ENCODE results near the gene CLEC3B.

CLEC3B gene

DNA sequence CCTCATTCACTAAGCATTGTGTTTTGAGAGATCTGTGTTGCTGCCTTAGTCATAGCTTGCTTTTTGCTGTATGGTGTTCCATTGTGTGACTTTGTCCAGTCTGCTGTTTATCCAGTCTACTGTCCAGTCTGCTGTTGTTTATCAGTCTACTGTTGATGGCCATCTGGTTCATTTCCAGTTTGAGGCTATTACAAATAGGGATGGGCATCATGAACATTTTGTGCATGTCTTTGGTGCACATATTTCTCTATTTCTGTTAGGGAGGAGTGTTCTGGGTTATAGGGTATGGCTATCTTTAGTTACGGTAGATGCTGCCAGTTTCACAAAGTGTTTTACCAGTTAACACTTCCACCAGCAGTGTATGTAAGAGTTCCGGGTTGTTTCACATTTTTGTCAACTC lies 22.2 kb upstream of the CLEC3B start:
- DNase-seq: no peak

DNA sequence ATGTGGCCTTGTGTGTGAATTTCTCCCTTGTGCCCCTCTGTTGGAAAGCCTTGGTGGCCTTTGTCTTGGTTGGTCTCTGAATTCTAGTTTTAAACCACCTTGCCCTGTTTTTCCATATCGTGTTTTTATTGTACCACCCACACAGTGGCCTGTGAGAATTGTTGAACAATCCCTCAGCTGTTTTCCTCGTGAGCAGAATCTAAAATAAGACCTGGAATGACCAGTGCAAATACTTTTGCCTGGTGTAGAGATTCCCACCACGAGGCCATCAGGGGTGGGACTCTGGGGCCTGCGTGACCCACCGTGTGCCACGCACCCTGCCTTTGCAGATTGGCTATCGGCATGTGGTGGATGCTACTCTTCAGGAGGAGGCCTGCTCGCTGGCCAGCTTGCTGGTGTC lies 19.0 kb upstream of the CLEC3B start:
- DNase-seq: no peak

DNA sequence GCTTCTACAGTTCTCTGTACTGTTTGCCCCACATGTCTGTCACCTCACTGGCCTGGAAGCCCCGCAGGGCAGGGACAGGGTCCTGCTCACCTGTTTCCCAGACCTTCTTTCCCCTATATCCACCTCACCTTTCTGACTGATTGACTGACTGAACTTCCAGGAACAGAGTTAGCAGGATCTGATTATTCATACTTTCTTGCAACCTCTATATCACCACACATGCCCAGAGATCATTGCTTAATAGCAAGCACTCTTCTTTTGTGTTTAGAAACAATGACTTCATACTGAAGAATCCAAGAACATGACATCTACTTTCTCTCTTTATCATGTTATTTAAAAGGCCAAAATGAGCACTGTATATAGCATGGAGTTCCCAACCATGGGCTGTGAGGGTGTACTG lies 18.0 kb upstream of the CLEC3B start:
- DNase-seq: no peak

DNA sequence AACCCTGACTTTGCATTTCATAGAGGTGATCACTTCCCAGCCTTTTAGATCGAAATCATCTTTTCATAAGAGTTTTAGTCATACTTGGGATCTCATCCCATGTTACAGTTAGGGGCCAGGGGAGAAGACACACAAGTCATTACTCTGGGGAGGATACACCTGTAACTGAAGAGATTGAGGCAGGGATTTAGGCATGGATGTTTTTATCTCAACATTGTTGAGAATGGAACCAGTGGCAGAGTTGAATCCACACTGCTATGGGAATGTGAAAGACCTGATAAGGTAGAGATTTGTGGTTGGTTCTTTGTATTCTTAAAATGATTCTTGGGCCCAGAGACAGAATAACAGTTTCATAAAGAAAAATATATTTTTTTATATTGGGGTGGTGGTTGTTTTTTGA lies 16.2 kb upstream of the CLEC3B start:
- no peak for DNase-seq

DNA sequence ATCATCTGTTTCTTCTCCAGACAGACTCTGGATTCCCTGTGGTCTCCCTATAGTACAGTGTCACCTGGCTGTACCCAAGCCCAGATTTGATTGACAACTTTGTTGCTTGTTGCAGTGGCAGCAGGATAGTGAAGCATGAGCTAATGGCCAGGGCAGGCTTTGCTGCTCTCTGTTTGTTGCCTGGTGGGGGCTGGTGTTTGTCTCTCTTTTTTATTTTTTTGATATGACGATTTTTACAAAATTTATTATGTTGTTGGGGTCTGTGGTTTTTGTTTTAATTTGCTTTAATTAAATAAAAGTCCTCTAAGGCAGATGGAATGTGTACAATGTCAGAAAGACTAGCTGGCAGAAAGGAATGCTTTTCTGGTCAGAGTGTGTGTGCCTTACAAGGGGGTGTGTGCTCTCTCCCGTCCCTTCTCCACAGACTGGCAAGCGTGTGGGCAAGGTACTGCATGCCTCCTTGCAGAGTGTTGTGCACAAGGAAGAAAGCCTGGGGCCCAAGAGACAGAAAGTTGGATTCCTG lies 15.2 kb upstream of the CLEC3B start:
- DNase-seq: no peak

DNA sequence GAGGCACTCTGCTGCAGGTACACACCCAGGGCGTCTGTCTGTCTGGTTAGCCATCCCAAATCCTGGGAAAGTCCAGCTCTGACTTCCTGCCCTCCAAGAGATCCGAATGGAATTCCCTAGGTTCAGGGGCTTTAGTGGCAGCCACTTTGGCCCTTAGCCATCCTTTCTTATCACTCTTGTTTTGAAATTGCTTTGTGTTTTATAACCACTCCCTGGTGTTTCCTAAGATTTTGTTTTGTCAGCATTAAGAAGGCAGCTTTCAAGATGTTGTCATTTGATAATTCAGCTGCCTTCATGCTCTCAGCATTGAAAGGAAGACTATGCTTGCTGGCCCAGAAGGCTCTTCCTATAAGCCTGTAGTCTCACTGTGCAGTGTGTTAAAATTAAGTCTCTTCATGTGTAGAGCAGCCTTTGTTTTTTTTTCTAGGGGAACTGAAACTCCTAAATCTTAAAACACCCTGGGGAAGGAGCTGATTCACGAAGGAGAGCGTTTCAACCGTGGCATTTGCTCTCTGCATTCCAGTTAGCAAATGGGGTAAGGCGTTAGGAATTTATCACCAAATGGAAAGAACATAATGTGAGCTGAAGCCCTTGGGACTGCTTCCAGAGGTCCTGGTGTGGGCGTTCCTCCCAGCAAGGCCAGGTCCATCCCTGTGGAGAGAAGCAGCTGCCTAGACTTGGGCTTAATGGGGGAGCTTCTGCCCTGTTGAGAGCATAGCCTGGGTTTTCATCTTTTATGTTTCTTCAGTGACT lies 14.2 kb upstream of the CLEC3B start:
- no peak for DNase-seq

DNA sequence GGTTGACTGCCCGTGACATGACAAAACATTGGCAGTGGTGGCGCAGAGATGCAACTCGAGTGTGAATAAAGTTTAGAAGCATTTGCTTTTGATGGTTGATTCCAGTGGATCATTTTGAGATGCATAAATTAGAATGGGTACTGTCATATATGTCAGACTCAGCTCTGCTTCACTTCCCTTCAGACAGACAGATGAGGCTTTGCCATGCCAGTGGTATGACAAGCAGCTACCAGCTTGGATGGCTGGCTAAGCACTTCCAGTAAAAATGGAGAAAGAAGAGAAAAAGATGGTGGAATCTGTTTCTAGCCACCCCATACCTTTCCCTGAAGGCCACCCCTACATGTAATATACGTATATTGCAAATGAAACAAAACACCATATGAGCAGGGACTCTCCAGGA lies 13.5 kb upstream of the CLEC3B start:
- DNase-seq: no peak

DNA sequence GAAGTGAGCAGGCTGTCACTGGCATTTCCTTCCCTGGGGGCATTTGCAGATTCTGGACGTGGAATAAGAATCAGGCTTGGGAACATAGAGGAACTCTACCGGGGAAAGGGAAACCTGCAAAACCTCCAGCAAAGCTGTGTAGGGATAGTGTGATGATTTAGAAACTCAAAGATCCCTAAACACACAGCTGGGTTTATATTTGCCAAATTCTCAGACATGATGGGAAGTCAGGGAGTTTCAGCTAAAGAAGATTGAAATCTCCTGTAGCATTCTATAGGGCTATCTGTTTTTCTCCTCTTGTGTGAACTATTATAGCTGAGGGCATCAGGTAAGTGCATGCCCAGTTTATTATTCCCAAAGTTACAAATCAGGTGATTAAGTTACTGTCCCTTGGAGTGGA lies 9.2 kb upstream of the CLEC3B start:
- no peak for DNase-seq

DNA sequence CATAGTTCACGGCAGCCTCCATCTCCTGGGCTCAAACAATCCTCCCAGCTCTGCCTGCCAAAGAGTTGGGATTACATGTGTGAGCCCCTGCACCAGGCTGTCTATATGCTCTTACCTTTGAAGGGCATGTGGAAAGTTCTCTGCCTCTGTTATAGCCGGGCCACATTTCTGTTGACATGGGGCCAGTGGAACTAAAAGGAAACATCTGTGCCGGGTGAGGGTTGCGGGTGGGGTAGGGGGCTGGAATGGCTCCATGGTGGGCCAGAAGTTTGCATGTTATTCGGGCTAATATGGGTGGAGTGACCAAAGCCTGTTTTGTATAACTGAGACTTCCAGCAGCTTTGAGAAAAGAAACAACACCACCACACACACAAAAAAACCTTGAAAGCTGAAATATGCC lies 8.3 kb upstream of the CLEC3B start:
- no peak for DNase-seq

DNA sequence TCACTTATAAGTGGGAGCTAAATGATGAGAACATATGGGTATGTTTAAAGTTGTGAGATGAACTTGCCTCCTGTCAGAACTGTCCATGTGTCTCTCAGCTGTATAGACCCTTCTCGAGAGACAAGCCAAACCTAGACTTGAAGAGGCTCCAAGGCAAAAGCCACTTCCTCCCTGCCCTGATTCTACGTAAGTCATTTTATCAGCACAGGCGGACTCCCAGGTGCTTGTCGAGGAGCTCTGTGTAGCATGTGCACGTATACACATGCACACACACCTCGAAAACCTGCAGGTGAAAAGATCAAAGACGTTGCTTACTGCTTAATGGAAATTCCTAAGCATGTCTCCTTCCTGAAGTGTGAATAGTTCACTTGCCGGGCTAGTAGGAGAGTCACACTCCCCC lies 5.6 kb upstream of the CLEC3B start:
- DNase-seq: no peak

DNA sequence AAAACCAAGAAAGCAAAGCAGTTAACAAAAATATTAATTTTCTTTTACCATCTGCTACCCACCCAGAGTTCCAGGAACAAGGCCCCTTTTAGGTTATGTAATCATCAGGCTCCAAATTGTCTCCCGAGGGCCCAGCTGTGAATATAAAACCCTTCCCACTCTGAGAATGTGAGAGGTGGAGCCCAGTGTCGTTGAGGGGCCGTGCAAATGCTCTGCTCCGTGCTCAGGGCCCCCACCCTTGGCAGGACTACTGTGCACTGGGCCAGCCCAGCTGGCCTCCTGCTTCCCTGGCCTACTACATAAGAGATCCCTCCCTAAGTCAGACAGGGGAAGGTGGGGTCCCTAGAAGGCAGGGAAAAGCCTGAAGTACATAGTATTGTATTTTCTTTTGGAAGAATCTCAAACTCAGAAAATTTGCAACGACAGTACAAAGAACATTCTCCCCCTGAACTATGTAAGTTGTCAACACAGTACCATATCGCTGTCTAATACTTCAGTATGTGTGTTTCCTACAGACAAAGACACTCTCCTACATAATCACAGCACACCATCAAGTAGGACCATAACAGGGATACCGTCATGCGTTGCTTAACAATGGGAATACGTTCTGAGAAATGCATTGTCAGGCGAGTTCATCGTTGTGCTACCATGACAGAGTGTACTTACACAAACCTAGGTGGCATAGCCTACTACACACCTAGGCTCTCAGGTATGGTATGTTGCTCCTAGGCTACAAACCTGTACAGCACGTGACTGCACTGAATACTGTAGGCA lies 4.4 kb upstream of the CLEC3B start:
- no peak for DNase-seq

DNA sequence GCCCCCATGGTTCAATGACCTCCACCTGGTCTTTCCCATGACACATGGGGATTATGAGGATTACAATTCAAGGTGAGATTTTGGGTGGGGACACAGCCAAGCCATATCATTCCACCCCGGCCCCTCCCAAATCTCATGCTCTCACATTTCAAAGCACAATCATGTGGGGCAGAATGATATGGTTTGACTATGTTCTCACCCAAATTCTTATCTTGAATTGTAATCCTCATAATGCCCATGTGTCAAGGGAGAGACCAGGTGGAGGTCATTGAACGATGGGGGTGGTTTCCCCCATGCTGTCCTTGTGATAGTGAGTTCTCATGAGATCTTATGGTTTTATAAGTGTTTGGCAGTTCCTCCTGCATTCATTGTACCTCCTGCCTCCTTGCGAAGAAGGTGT lies 2.4 kb upstream of the CLEC3B start:
- DNase-seq: no peak

DNA sequence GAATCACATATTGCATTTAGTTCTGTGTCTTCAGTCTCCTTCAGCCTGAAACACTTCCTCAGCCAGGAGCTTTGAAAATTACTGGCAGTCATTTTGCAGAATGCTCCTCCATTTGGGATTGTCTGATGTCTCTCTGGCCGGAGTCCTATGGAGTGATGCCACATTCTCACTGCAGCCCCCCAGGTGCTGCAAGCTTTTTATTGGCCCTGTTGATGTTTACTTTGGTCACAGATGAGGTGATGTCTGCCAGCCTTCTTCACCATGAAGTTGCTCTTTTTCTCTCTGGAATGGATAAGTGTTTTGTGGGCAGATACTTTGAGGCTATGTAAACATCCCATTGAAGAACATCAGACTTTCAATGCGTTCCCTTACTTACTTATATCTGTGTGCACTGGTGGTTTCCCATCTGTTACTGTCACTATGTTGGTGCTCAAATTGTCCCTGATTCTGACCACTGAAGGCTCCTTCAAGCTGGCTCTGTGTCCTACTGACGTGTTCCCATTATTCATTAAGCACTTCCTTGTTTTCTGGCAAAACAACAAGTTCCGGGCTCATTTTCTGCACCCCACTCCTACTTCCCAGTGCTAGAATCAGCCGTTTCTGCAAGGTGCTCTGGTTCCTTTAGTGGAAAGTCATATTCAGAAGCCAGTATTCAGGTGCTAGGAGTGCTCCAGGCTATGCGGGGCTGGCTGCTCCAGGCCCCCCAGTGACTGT lies 1.4 kb upstream of the CLEC3B start:
- DNase-seq: no peak

DNA sequence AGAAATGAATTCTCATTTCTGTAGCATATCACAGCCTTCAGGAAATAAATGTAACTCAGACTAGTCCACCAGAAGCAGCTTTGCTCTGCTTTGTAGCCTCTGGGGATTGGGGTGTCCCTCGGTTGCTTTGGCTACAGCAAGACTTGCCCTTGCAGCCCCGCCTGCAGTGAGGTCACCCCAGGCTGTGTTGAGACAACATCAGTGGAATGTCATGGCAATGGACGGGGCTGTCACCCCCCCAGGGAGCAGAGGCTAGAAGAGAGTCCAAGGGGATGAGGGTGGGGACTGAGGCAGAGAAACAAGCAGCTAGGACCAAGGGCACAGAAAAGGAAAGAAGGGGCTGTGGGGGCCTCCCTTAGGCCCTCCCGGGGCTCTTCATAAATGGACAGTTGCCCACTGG lies 854 bp downstream of the CLEC3B start:
- no peak for DNase-seq

DNA sequence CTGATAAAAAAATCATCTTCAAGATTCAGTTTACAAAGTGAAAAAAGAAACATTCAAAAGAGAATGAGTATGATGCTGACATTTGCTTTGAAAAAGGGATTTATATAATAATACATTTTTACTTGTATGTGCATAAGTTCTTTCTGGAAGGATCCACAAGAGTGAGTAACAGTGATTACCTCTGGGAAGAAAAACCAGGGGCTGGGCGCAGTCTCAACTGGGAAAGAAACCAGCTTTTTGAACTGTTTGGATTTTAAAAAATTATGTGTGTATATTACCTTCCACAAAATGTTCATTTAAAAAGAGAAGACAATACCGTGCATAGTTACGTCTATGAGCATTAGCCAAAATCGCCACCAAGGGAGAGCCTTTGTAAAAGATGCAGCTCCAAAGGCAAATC lies 1.3 kb downstream of the CLEC3B start:
- no peak for DNase-seq

DNA sequence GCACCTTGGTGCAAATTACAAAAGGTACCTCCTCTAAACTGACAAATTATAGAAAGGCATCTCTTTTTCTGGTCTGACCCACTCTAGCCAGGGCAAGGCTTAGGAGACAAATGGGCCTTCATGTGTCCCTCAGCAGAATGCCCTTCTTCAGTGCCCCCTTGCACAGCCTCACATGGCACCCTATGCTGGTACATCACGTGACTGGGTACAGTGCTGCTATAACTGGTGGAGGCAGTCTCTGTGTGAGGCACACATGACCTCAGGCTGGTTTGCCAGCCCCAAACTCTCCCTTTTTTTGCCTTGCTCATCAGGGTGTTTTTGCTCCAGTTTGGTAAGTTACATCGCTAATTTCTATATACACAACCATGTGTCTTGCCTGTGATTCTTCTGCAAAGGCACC lies 3.1 kb downstream of the CLEC3B start:
- DNase-seq: no peak

DNA sequence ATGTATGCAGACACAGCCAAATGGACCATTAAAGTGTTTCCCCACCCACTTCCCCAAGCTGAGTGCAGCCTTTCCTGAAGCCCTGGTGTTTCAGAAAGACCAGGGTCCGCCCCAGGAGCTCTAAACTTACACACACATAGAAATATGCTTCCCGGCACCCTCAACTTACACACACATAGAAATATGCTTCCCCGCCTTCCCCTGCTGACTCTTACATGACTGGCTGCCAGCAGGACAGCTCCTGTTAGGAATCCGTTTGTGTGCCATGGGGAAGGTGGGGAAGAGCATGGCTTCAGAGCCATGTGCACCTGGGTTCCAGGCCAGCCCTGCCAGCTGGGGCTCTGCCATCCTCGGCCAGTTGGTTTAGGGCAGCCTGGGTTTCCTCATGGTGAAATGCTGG lies 3.6 kb downstream of the CLEC3B start:
- DNase-seq: no peak

DNA sequence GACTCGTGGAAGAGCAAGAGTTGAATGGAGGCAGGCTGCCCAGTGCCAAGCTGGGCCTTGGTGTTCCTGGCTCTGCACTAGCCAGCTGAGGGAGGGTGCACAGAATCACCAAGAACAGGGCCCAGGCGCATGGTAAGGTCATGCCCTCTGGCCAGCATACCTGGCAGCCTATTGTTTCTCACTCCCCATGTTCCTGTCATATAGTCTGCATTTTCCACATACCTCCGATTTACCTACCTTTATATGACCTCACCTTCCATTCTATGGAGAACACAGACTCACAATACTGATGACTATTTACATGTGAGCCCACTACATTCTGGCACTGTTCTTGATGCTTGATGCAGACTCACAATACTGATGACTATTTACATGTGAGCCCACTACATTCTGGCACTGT lies 5.4 kb downstream of the CLEC3B start:
- DNase-seq: no peak

DNA sequence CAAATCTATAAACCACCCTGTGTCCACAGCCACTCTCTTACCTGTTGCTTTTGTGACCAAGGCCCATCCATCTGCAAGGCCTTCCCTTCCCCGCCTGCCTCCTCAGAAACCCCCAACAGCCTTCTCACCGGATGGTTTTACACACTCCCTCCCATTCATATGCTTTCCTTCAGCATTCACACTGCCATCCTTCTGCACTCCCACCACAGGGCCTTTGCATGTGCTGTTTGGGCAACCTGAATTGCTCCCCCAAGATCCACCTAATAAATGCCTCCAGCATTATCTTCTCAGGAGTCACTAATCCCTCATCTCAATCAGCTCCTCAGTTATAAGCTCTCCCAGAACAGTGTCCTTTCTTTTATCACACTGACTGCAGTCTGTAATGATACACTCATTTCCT lies 6.0 kb downstream of the CLEC3B start:
- no peak for DNase-seq

DNA sequence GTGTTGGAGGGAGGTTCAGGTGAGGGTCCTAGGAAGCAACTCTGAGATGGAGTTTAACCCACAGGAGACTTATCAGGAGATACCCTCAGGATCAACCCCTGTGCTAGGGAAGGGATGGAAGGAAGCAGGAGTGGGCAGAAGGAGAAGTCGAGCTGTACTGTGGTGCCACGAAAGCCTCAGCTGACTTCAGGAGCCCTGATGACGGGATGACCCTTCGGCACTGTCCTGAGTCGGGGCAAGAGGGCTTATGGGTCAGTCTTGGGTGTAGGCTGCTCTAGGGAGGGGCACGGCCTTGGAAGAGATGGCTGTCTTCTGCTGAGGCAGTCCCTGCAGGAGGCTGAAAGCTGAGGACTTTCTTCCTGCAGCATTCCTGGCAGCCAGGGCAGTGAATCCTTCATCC lies 7.7 kb downstream of the CLEC3B start:
- no peak for DNase-seq

DNA sequence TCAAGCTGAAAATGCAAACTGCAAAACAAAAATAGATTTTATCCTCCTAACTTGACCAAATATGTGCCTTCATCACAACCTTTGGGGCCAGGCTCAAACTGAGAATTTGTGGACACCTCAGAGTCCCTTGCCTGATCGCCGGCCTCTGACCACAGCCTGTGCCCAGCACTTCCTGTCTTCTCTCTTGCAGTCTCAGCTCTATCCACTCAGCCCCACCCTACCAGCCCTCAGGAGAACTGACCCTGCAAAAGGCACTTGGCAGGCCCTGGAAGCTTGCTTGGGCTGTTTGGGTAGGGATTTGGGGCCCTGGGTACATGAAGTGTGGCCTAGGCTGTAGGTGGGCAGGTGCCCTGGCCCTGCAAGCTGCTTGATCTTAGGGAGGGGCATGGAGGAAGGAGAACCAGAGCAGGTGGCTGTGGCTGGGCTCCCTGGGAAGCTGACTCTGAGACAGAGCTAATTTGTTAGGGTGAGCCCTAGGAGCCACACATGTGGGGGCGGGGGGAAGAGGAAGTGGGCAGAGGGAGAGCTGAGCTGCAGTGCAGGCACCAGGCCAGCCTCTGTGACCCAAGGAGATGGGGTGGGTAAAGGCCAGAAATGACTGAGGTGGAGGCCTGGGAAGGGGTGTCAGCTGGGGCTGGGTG lies 8.6 kb downstream of the CLEC3B start:
- DNase-seq: no peak

DNA sequence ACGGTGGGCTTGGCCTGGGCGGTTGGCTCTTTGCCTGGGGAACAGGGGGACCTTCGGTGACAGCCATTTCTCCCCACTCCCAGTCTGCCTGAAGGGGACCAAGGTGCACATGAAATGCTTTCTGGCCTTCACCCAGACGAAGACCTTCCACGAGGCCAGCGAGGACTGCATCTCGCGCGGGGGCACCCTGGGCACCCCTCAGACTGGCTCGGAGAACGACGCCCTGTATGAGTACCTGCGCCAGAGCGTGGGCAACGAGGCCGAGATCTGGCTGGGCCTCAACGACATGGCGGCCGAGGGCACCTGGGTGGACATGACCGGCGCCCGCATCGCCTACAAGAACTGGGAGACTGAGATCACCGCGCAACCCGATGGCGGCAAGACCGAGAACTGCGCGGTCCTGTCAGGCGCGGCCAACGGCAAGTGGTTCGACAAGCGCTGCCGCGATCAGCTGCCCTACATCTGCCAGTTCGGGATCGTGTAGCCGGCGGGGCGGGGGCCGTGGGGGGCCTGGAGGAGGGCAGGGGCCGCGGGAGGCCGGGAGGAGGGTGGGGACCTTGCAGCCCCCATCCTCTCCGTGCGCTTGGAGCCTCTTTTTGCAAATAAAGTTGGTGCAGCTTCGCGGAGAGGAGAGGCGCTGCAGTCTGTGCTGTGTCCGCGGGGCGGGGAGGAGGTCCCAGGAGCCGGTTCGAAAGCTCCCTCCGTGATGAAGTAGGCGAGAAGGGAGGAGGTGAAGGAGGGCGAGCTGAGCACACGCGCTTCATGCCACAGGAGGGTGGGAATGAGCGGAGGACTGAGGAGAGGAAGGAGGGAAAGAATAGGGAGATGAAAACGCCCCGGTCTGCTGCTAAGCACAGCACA lies 9.6 kb downstream of the CLEC3B start:
- DNase-seq: peak; percentile 30

All from stimulated activated CD4-positive, alpha-beta T cell treated with anti-CD3 and anti-CD28 coated beads, Interleukin-1b, Interleukin-23, amount 100 ng/mL, for 48 hours (primary cell).